HG03442 (cell line): Measurements from ENCODE around the gene CIT.
"Not testable (repeated sequence)": the region's sequence is repeated elsewhere in the genome, so short reads cannot be mapped to it uniquely, and the experiment has no call there.

Experiments used
- ATAC-seq: cut with Tn5 transposase; IDR thresholded peaks from one replicate; pipeline ENCODE4 v1.9.1; 2021; ENCODE audit warnings: mild to moderate bottlenecking, moderate library complexity; ENCODE audit not compliant: unreplicated experiment

The CIT gene

DNA sequence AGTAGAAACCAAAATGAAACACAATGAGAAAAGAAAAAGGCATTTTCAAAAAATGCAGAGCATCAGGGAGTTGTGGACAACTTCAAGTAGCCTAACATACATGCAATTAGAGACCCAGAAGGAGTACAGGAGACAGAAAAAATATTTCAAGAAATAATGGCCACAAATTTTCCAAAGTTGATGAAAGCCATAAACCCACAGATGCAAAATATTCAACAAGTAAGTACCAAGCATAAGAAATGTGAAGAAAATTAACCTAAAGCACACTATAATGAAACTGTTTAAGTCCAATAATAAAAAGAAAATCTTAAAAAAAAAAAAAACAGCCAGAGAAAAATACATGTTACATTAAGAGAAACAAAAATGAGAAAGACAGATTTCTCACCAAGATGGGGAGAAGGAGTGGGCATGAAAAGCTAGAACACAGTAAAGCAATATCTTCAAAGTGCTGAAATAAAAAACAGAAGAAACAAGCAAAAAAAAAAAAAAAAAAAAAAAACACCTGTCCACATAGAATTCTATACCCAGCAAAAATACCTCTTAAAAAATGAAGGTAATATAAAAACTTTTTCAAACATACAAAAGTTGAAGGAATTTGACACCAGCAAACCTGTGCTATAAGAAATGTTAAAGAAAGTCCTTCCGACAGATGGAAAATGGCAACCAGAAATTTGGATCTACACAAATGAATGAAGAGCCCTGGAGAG, 132.1 kb downstream of the CIT start:
- ATAC-seq = no peak

DNA sequence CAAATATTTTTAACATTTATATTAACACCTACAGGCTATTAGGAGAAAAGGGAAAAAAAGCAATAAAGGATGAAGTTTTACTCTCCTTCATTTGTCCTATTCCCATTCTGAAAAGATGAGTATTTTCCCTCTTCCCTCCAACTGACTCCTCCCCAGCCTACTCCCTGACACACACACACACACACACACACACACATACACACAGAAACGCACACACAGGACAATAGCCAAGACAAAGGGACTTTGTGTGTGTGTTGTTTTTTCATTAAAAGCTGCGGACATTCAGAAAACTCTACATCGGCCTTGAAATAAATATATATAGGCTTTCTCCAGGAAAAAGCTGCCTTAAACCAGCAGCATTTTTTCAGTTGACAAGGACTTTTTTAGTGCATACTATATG, 134.4 kb downstream of the CIT start:
- ATAC-seq = no peak

DNA sequence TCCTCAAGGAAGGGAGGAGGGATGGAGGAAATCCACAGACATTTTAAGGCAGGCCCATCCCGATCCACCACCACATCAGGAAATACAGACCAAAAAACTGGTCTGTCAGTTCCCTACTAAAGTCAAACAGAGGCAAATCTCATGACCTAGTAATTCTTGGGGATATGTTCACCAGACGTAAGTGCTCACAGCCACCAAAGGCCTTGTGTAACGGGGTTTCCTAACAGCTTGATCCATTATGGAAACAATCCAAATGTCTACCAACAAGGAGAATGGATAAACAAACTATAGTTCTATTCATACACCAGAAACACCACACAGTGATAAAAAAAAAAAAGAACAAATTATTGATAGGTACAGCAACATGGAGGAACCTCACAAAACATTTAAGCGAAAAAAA, 136.3 kb downstream of the CIT start:
- ATAC-seq = no peak

DNA sequence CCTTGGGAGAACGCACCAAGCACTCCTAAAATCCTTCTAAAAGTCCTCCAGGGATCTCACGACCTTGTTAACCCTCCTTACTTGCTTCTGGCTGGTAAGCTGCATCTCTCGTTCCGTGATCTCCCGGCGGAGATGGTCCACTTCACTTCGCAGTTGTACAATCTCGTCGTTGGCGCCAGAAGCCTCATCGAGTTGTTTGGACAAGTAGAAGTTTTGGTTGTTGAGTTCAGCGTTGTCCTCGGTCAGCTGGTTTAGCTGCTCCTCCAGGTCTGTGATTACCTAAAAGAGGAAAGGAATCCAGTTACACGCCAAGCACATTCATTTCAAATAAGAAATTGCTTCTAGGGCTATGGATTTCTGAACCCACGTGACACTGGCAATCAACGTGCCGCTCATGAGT, 142.0 kb downstream of the CIT start:
- no peak for ATAC-seq

DNA sequence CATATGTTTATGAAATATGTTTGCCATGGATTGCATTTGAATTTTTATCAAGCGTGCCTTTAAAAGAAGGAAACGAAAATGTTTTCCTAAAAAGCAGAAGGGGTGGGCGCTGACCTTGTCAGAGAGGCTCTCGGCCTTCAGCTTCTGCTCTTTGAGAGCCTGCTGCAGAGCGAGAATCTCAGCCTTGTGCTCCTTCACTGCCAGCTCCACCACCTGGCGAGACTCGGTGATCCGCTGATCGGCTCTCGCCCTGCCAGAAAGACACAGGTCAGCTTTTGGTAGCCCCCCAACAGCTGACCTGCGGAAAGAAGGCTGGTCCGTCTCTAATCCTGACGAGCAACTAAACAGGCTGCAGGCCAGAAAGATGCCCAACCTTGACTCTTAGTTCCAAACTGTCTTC, 146.7 kb downstream of the CIT start:
- ATAC-seq = no peak

DNA sequence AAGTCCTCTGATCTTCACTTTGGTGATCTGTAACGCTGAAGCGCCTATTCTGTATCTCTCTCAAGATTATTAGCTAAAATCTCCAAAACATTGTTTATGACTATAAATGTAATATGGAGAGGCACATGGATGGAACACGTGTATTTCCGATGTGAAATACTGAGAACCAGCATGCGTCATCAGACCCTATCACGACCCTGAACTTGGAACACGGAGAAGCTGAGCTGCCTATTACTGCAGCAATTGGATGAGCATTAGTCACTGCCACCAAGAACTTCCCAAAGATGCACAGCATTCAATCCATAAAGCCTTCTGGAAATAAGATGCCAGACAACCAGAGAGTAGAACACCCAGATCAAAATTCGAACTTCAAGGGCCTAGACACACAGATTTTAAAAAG, 147.2 kb downstream of the CIT start:
- no peak for ATAC-seq

DNA sequence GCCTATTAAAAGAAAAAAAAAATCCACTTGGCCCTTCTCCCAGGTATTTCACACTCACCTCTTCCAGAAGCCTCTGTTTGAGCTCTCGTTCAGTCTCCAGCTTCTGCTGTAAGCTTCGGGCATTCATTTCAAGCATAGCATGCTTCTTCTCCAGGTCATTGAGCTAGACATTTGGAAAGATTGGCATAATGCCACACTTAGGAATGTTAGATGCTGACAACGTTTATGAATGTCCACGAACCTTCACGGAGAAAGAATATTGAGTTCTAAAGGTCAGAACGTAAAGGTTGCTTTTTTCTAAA, 148.7 kb downstream of the CIT start:
- ATAC-seq = no peak

DNA sequence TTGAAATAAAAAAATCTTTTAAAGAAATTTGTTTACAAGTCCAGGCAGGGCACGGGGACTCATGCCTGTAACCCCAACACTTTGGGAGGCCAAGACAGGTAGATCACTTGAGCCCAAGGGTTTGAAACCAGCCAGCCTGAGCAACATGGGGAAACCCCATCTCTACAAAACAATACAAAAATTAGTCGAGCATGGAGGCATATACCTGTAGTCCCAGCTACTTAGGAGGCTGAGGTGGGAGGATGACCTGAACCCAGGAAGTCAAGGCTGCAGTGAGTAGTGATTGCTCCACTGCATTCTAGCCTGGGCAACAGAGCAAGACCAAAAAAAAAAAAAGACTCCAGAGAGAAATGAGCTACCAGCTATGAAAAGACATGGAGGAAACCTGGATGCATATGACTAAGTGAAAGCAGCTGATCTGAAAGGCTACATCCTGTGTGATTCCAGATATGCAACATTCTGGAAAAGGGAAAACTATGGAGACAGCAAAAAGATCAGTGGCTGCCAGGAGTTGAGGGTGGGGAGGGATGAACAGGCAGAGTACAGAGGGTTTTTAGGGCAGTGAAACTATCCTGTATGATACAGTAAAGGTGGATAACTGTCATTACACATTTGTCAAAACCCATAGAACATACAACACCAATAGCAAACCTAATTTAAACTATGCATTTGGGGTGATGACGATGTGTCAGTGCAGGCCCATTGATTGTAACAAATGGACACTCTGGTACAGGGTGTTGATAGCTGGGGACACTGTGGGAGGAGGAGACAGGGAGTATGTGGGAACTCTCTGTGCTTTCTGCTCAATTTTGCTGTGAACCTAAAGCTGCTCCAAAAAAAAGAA, 149.3 kb downstream of the CIT start:
- ATAC-seq = no peak

DNA sequence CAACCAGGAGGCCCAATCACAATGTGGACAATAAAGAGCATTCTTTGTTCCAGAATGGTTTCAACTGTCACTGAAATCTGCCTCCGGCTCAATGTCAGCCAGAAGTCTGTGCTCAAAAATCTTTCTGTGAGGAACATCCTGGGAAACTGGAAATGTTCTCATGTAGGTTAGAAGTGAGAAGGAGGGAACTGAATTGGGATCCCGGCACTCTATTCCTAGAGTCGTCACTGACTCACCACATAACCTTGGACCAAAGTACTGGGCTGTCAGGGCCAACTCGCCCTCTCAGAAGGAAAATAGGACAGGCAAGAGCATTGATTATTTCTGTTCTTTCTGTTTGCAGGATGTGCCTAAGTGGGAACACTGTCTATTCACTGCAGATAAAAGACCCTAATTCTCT, 151.6 kb downstream of the CIT start:
- no peak for ATAC-seq

DNA sequence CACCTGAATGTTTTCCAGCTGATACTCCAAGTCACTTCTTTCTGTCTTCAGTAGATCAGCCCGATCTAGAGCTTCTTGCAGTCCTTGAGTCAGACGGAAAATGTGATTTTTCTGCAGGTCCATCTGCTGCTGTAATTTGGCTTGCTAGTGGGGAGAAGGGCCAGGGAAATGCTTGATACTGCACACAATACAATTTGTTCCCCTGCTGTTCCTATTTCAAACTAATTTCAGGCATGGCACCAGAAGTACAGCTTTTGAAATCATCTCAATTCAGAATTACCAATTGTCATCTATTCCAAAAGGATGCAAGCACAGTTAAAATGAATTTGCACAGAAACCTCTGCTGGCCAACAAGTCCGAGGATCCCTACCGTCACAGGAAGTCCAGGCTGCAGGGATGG, 155.8 kb downstream of the CIT start:
- ATAC-seq = no peak

DNA sequence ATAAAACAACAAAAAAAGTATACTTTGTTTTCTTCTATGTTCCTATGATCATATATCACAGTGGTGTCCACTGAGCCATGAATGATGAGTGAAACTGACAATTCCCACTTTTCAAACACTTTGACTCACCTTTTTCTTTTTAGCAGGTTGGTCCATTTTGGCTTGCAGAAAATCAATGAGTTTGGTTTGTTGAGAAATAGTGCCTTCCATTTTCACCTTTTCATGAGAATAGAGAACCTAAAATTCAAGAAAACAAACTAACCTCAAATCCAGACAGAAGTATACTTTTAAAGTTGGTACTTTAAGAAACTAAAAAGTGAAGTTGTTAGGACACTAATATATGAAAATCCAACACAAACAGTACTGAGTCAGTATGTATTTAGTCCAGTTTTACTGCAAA, 156.8 kb downstream of the CIT start:
- ATAC-seq = no peak

DNA sequence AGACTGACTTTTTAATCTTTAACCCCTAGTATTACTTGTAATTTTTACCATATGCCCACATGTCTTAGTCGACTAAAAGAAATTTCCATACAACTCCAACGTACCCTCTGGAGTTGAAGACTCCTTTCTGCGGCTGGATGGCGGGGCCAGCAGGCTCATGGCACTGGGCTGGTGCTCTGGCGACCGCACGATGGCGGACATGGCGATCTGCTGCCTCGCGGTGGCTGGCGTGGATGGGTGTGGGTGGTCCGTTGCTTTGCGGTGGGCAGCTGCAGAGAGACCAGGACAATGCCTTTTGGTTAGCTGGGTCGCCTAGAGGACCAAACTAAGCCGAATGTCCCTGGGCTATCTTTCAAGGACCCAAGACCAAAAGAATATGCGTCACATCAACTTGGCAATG, 159.0 kb downstream of the CIT start:
- ATAC-seq = no peak

DNA sequence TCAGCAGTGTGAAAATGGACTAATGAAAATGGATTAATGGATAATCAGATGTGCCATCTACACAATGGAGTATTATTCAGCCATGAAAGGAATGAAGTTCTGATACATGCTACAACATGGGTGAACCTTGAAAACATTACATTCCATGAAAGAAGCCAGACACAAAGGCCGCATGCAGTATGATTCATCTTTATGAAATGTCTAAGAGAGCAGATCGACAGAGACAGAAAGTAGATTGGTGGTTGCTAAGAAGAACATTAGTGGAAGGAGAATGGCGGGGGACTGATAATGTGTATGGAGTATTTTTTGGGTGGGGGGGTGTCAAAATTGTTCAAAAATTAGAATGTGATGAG, 161.9 kb downstream of the CIT start:
- no peak for ATAC-seq

DNA sequence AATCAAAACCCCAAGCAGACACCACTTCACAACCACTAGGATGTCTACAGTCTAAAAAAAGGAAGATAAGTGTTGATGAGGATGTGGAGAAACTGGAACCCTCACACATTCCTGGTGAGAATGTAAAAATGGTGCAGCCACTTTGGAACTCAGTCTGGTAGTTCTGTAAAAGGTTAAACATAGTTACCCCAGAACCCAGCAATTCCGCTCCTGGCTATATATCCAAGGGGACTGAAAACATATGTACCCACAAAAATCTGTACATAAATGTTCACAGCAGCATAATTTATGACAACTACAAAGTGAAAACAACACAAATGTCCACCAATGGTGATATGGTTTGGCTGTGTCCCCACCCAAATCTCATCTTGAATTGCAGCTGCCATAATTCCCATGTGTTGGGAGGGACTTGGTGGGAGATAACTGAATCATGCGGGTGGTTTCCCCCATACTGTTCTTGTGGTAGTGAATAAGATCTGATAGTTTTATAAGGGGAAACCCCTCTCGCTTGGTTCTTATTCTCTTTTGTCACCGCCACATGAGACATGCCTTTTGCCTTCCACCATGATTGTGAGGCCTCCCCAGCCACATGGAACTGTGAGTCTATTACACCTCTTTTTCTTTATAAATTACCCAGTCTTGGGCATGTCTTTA, 162.4 kb downstream of the CIT start:
- no peak for ATAC-seq

DNA sequence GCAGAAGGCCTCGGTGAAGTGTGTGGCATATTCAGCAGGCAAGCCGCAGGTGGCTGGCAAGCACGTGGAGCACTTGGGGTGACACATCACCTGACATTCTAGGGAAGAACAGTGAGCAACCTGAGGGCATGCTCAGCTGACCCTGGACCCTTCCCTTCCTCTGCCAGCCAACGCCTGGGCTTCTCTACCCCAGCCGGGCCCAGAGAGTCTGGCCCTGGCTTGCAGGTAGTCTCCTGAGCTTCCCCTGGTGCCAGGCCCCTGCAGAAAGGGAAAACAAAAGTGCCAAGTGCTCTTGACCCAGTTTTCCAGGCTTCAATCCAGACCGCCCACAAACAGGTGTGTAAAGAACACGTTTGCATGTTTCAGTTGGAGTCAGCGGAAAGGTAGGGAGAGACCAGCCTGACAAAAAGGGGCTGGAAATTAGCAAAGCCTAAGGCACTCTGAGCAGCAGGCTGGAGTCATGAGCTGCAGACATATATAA, 163.5 kb downstream of the CIT start:
- no peak for ATAC-seq

DNA sequence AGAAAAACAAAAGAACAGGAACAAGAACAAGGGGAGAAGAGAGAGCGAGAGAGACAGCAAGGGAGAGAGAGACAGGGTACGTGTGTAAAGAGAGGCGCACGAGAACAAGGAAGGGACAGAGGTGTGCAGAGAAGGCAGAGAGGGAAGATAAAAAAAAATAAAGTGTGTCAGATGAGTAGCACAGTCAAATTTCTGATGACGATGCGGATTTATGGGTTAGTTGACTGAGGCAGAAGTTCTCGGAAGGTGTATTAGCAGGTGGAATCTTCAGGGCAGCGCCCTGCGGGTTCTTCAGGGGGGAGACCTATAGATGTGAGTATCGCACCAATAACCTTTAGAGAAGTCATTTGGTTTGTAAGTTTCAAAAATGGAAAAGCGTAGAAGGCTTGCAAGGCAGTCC, 164.4 kb downstream of the CIT start:
- no peak for ATAC-seq

DNA sequence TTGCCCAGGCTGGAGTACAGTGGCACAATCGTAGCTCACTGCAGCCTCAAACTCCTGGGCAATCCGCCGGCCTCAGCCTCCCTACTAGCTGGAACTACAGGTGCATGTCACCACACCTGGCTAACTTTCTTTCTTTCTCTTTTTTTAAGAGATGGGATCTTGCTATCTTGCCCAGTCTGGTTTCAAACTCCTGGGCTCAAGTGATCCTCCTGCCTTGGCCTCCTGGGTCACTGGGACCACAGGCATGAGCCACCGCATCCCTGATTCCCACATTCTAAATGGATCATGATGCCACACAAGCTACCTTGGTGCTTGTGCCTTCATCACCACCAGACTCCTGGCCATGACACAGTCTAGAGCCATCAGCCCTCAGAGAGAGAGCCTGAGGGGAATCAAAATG, 165.4 kb downstream of the CIT start:
- ATAC-seq = no peak

DNA sequence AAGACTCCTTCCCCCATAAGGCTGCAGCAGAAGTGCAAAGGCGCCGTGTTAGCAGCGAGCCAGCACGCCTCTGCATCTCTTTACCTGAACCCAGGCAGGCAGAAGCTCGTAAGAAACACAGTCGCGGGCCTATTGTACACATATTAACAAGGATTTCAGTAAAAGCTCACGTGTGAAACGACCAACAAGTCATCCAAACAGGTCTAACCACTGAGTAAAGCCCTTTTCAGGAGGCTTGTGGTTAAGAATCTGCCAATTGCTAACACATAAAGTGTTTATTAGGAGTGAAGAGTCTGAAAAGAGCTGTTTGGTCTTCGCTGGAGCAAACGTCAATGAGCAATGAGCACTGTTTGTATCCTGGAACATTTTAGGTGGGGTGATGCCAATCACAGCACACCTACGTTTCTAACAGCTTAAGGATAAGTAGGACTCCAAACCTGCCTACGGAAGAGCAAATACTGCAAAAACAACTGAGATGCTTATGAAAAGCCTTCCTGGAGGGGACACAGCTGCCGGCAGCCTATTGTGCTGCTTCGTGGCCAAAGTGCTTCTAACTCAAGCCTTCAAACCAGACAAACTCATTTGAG, 166.1 kb downstream of the CIT start:
- ATAC-seq = no peak

DNA sequence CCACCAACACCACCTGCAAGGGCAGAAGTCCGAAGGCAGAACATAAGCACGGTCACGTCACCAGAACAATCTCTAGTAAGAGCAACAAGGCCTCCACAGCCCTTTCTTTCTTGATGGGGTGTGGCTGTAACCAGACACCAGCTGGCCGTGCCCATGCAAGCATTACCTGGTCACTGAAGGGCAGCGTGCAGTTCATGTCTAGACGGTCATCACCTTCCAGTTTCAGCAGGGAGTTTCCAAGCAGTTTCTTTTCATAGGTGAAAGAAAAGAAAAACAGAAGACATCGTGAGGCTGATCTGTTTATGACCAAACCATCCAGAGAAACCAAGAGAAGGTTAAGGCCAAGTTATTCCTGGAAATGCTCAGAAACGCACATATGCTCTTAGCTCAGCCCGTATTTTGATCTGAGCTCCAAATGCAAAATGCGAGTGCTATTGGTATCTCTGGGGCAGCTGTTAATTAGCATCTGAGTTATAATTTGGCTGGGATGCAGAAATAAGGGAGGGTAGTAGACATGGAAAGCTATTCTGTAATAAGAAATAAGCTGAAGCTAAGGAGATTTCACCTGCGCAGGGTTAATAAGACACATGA, 166.7 kb downstream of the CIT start:
- no peak for ATAC-seq

DNA sequence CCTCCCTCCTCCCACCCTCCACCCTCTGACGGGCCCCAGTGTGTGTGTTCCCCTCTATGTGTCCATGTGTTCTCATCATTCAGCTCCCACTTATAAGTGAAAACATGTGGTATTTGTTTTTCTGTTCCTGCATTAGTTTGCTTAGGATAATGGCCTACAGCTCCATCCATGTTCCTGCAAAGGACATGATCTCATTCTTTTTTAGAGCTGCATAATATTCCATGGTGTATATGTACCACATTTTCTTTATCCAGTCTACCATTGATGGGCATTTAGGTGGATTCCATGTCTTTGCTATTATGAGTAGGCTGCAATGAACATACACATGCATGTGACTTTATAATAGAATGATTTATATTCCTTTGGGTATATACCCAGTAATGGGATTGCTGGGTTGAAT, 170.7 kb downstream of the CIT start:
- ATAC-seq = not testable (repeated sequence)

DNA sequence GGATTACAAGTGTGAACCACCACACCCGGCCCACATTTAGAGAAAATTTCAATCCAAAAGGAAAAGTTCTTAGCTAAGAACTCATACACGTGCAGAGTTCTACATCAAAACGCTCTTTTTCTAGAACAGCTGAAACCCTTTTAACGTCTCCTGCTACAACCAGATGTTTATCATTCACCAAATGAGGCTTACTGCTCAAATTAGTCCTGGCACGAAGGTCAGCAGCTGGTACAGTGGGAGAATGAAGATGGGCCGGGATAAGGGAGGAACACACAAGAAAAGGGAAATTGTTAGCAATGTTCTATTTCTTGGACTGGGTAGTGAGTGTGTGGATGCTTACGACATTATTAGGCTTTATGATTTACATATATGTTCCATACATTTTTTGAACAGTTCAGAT, 171.9 kb downstream of the CIT start:
- ATAC-seq = no peak
